HG03103 (cell line): ENCODE results near the gene LDHA.

Experiments used
- ATAC-seq: cut with Tn5 transposase; IDR thresholded peaks from one replicate; pipeline ENCODE4 v1.9.1; 2021; ENCODE audit warnings: low read depth; ENCODE audit not compliant: unreplicated experiment

The LDHA gene

GRCh38 chr11:18394275-18394927, at the start of gene LDHA:
Gene LDHA (plus strand): TSS chr11:18394563. CDS start chr11:18396843, 2,280 bp downstream.
- peak; percentile 68 for ATAC-seq

GRCh38 chr11:18347471-18348125, 46.8 kb upstream of the LDHA start:
- ATAC-seq: no peak

GRCh38 chr11:18352581-18352980, 41.8 kb upstream of the LDHA start:
- ATAC-seq: no peak

DNA sequence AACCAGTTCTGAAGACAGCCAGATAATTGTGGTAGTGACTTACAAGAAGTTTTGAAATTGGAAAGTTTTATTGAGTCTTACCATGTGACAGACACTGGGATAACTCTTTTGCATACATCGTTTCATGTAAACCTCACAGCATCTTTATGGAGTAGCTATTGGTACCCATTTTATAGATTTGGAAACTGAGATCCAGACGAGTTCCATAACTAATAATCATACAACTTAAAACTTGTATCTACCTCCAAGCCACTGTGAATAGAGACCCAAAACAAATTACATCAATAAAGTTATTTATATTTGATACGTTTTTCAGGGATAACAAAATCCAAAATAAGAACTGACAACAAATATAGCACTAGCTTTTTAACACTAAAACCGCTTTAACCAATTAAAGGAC, 35.7 kb upstream of the LDHA start:
- ATAC-seq: no peak

GRCh38 chr11:18361154-18361553, 33.2 kb upstream of the LDHA start:
- ATAC-seq: no peak

DNA sequence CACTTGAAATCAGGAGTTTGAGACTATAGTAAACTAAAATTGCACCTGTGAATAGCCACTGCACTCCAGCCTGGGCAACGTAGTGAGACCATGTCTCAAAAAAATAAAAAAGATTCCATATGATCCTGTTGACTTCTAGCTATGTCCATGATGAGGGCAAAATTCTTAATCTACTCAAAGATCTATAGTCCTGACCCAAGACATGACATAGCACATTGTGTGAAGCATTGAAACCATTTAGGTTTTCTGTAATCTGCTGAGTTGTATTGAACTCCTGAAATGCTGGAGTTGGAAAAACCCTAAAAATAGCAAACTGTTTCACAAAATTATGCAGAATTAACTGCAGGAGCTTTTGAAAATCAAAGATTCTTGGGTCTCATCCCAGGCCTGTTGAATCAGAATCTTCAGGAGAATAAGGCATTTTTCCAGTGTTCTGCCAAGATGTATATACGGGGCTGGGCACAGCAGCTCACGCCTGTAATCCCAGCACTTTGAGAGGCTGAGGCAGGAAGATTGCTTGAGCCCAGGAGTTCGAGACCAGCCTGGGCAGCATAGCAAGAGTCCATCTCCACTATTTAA, 29.8 kb upstream of the LDHA start:
- no peak for ATAC-seq

GRCh38 chr11:18365741-18366140, 28.6 kb upstream of the LDHA start:
- no peak for ATAC-seq

DNA sequence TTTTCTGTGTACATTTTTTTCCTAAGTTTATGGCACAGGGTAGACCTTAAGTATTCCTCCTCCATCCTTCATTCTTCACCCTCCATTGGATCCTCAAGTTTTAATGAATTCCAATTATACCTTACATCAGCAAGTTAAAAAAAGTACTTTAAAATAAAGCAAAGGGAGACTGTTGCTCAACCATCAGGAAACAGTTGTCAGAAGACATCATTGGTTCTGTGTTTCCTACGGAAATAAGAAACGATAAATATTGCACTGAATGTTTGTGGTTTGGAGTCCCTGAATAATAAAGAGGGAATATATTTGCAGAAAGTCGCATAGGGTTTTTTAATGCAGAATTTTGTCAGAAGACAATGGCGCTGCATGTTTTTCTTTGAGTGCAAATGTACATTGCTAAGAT, 28.1 kb upstream of the LDHA start:
- ATAC-seq: no peak

DNA sequence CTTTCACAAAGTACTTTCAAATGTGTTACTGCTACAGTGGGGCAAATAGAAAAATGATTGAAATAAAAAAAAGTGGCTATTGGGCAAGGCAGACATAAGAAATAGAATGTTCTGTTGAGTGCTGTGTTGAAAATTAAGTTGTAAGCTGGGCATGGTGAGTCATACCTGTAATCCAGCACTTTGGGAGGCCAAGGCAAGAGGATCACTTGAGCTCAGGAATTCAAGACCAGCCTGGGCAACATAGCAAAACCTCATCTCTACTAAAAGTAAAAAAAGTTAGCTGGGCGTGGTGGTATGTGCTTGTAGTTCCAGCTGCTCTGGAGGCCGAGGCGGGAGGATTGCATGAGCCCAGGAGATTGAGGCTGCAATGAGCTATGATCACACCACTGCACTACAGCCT, 26.9 kb upstream of the LDHA start:
- no peak for ATAC-seq

- no peak for ATAC-seq
Measured at GRCh38 chr11:18368221-18368620, 26.1 kb upstream of the LDHA start.

- no peak for ATAC-seq
Measured at GRCh38 chr11:18369398-18369797, 25.0 kb upstream of the LDHA start.

DNA sequence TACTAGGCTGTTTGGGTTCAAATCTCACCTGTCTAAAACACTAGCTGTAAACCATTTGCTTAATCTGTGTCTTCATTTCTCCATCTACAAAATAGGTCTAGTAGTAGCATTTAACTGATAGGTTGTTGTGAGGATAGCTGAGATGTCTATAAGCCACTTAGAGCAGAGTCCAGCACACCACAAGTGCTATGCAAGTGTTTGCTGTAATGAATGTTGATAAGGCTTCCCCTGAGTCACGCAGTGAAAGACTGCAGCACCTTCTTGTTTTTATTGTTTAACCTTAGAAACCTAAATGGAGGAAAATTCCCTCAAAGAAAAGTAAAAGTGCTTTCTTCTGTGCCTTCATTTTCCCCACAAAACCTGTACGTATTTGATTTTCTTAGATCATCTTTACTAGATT, 23.1 kb upstream of the LDHA start:
- no peak for ATAC-seq

GRCh38 chr11:18372201-18372600, 22.2 kb upstream of the LDHA start:
- no peak for ATAC-seq

DNA sequence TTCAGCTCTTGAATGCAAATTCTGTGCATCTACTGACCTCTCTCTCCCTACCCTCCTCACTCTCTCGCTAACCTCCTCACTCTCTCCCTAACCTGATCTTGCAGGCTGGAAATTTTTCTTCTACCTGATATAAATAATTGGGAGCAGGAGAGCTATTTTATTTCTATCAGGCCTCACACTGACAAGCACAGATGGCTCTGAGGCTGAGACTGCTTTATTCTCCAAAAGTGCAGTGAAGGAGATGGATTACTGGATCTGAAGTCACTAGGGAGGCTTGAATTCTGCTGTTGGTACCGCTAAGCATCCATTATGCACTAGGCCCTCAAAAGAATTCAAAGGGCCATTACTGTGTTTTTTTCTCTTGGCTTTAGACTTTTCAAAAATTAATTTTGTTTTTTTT, 19.4 kb upstream of the LDHA start:
- ATAC-seq: no peak

DNA sequence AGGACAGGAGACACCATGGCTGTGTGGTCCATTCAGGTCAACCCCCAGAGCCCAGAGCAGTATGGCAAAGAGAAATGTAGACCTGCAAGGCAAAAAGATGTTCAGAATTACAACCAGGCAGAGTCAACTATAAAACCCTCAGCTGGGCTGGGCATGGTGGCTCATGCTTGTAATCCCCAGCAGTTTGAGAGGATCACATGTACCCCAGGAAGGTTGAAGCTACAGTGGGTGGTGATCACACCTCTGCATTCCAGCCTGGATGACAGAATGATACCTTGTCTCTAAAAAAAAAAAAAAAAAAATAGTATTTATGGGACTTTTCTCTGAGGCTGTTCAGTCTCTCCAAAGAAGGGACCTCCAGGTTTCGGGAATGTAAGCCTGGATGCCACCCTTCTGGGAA, 18.4 kb upstream of the LDHA start:
- ATAC-seq: no peak

DNA sequence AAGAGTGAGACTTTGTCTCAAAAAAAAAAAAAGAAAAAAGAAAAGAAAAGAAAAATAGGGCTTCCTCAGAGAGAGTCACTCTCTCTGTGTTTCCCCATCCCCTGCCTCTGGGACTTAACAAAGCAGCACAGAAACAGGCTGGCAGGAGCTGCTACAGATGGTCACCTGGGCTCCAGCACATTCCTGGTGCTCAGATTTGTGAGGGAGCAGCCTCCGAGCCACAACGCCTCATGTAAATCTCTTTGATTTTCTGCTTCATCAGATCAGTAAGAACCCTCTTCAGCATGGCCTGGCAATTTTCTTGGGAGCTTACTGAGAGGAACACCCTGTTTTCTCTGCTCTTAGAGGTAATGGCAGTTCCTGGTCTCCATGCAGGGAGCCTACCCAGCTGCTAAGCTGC, 15.2 kb upstream of the LDHA start:
- ATAC-seq: no peak

DNA sequence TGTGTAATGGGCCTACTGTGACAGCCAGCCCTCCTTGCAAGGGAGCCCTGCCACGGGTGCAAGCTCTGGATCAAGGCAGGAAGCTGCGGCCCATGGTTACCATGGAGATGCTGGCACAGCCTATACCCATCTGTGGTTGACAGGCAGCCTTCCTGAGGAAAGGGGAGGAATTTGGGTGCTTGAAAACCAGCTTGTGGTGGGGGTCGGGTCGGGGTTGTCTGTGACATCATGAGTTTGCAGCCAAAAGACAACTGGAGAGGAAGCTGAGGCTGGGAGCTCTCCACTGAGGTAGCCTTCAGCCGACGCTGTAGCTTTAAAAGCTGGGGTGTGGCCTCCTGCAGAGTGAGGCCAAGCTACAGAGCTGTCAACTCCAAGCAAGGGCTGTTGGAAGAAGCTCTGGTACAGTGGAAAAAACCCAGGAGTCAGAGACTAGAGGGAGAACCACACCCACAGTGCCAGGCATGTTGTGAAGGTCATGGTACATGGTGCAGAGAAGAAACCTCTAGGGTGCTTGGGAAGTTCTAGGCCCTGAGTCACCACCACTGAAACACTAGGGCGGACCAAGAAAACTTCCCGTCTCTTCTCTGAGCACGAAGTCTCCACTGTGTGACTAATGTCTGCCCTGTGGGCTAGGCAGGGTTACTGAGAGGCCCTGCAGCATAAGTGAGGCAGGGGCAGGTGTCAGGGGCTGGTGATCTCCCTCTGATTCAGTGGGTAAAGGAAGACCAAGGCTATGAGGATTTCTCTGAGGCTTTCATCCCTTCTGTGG, 10.8 kb upstream of the LDHA start:
- peak; percentile 85 for ATAC-seq

DNA sequence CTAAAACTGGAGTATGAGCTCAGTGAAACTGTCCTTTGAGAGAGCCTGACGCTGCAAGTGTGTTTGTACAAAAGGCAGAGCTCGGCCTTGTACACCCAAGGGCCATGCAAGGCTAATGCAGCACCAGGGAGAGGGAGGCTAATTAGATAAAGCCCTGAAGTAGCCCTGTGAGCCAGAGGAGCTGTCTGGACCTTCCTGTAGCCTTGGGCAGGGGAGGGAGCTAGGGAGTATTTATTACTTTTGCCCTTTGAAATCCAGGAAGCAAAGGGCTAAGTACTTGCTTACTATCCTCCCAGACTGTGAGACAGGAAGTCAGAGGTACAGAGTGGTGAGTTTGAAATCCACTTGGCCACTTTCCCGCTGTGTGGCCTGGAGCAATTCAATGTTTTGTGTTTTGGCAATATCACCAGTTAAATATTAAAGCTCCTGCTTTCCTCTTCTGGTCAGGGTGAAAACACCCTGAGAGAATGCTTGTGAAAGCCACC, 10.2 kb upstream of the LDHA start:
- ATAC-seq: peak; percentile 49

DNA sequence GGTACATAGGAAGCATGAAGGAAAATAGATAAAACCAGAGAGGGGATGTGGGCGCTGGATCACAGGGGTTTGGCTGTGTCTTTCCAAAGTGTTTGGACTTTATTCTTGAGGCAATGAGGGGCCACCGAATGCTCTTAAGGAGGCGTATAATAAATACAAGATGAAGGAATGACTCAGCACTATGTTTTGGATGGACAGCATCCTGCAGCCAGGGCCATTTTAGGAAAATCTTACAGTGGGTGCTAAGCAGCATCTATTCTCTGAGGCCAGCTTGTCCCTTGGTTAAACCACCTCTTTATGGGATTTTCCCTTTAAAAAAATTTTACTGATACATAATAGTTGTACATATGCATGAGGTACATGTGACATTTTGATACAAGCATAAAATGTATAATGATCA, 4.3 kb upstream of the LDHA start:
- ATAC-seq: no peak

DNA sequence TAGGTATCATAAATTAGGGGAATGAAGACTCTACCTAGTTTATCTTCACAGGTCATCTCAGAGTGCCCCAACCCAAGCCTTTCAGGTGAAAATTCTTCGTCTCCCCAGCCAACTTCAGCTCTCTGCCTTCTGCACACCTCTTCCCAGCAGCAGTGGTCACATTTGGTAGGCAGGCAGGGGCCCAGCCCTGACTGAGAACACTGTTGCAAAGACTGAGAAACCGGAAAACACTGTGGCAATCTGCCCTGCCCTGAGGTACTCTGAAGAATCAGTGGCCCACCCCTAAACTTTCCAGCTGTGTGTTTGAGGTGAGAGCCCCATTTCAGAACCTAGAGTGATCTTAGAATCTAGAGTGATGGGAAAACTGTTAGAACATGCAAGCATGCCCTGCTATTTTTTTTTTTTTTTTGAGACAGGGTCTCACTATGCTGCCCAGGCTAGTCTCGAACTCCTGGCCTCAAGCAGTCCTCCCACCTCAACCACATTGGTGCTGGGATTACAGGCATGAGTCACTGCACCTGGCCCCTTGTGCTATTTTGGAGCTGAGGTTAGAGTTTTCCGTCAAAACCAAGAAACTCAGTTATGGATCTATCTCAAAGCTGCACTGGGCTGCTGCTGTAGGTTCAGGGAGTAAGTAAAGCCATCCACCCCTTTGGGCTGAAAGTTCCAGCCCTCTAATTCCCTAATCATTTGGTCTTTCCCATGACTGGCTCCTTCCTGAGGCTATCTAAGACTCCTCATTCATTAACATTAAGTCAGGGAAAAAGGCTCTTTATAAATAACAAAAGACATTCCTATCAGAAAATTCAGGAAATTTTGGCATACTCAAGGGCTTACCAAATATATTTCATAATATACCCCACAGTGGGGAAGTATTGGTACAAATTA, 1.7 kb upstream of the LDHA start:
- no peak for ATAC-seq
